HTR-8/SVneo (cell line): Measurements from ENCODE around the gene FEM1B.

Source experiments
- DNase-seq: peaks from one replicate; pipeline ENCODE4 v3.0.0; 2011; ENCODE audit warnings: low spot score, mixed read lengths; ENCODE audit not compliant: insufficient read length
- FAIRE-seq: peaks from 2 replicates; lab custom pipeline; 2011; peaks lifted over from hg19 to GRCh38; lab: Jason Lieb, UNC

Gene FEM1B

DNA sequence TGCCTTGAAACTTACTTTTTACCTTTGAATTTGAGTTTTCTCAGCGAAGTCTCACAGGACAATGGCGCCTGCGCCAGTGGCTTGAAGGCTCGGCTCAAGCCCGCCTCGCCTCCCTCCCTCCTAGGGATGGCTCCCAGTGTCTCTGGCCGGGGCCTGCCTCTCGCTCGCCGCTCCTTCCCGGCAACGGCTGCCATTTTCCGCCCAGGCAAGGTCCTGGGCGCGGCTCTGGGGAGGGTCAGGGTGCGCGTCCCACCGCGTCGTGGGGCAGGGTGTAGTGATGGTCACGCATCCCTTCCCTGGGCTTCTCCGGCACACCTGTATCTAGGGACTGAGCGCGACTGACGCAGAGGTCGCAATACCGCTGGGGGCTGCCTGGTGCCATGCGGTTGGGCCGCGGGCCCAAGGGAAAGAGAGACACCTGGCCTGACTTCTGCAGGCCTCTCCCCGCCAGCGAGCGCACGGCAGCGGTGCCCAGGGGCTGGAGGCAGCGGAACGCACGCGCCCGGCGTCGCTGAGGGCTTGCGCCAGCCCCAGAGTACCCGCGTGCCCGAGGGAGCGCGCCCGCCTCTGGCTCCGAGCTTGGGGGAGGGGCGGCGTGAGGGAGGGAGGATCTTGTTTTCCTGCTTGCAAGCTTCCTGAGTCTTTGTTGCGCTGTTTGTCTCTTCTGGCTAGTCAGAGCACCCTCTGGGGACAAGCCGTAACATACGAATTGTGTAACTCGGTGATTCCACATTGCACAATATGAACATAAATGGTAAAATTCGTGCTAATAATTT is 20.7 kb upstream of the FEM1B start:
- DNase-seq: peak; percentile 61
- FAIRE-seq: peak; percentile 95

DNA sequence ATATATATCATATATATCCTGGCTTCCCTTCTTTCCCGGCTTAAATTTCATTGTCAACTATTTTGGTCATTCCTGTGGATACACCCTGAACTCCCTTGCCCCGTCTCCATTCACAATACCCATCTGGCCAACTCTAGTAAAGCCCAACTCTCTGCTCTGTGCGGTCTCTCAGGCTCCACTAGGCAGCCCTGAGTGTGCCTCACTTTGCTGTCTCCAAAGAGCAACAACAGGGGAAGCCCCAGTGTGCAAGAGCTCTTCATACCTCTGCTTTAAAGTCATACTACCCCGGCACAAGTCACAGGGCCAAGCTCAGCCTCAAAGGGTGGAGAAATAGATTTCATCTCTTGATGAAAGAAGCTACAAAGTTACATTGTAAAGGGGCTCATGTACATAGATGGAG is 18.9 kb upstream of the FEM1B start:
- no peak for DNase-seq
- FAIRE-seq: no peak

DNA sequence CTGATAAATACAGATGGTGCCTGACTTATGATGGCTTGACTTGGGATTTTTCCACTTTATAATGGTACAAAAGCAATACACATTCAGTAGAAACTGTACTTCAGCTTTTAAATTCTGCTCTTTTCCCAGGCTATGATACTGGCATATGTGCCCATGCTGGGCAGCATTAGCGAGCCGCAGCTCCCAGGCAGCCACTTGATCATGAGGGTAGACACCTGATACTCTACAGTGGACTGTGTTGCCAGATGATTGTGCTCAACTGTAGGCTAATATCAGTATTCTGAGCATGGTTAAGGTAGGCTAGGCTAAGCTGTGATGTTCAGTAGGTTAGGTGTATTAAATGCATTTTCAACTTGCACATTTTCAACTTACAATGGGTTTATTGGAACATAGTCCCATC is 17.7 kb upstream of the FEM1B start:
- no peak for DNase-seq
- FAIRE-seq: peak; percentile 89

DNA sequence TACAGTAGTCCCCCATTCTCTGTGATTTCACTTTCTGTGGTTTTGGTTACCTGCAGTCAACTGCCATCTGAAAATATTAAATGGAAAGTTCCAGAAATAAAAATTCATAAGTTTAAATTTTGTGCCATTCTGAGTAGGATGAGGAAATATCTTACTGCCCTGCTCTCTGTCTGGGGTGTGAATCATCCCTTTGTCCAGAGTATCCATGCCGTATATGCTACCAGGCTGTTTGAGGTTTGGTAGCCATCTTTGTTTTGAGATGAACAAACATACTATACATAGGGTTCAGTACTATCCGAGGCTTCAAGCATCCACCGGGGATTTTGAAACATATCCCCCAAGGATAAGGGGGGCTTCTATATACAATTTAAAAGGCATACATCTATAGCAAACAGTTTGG is 16.3 kb upstream of the FEM1B start:
- no peak for FAIRE-seq
- DNase-seq: no peak

DNA sequence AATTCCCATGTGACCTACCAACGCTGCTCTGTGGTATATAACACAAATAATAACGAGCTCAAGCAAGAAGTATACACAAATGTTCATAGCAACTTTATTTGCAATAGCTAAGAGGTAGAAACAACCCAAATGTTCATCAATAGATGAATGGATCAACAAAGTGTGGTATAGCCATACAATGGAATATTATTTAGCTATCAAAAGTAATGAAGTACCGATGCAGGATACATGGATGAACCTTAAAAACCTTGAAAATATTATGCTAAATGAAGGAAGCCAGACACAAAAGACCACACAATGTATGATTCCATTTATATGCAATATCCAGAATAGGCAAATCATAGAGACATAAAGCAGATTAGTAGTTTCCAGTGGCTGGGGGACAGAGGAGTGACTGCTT is 15.6 kb upstream of the FEM1B start:
- FAIRE-seq: no peak
- DNase-seq: no peak

DNA sequence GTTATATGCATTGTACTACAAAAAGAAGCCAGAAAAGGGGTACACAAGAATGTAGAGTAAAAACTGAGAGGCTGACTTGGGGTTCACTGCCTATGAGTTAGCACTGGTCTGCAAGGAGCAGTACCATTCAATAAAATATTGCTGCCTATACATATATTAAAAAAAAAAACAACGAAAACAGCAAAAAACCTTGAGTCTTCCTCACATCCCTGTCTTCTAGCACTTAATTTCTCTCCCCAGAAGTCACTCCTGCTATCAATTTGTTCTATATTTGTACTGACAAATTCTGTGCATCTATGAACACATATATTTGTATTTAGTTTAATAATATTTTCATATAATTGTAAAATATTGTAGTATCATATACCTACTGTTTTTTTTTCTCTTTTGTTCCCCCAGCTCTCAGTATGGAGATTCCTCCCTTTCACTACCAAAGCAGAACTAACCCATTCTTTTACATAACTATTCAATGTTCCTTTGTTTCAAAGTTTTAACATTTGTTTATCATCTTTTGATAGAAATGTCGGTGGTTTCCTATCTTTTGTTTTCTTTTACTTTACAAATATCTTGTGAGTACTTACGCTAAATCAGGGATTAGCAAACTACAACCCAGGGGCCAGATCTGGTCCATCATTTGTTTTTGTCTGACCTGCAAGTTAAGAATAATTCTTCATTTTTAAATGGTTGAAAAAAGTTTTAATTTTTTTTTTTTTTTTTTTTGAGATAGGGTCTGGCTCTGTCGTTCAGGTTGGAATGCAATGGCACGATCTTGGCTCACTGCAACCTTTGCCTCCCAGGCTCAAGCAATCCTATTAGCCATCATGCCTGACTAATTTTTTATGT is 14.8 kb upstream of the FEM1B start:
- FAIRE-seq (no peak), DNase-seq (no peak)

DNA sequence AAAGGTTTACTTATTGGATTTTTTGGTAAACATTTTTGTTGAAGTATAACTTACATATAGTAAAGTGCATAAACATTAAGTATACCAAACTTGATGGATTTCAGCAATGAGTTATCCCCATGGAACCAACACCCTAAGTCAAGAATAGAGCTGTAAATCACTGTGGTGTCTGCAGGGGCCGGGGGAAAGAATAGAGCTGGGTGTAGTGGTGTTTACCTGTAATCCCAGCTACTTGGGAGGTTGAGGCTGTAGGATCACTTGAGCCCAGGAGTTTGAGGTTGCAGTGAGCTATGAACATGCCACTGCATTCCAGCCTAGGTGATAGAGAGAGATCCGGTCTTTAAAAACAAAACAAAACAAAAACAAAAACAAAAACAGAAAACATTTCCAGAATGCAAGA is 13.3 kb upstream of the FEM1B start:
- FAIRE-seq (peak; percentile 16), DNase-seq (no peak)

DNA sequence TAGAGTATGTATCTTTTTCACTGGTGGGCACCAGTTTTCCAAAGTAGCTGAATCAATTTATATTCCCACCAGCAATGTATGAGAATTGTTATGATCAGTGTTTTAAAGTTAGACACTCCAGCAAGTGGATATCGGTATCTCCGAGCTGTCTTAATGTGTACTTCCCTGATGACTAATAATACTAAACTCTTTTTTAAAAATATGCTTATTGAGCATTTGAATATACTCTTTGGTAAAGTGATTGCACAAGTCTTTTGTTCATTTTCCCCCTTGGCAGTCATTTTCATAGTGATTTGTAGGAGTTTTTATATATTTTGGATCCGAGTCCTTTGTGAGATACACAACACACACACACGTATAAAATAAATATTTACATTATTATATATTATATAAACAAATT is 12.5 kb upstream of the FEM1B start:
- no peak for FAIRE-seq
- DNase-seq: no peak

DNA sequence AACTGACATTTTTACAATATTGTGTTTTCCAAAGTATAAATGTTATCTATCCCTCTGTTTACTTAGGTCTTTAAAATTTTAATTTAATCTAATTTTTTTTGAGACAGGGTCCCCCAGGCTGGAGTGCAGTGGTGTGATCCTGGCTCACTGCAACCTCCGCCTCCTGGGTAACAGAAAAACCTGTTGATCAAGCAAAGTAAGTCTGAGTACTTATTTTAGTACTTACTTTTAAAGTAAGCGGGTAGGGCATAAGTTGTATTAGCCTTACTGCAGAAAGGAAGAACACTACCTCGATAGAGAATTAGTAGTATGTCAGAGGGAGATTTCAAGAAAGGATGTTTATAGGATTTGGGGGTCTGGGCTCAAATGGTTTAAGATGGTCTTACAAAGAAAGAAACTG is 11.9 kb upstream of the FEM1B start:
- FAIRE-seq (no peak), DNase-seq (no peak)

DNA sequence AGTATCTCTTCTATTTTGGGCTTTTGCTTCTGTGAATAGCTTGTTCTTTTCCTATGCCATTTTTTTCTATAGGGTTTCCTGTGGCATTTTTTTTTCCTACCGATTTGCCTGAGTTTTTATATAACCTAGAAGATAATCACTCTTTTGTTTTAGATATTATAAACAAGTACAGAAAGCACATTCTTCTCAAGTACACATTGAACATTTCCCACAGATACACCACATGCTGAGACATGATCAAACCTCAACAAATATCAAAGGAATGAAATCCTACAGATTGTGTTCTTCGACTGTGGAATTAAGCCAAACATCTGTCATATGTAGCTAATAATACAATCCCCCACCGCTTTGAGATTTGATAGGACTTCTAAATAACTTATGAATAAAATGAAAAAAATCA is 9.1 kb upstream of the FEM1B start:
- FAIRE-seq (no peak), DNase-seq (no peak)

DNA sequence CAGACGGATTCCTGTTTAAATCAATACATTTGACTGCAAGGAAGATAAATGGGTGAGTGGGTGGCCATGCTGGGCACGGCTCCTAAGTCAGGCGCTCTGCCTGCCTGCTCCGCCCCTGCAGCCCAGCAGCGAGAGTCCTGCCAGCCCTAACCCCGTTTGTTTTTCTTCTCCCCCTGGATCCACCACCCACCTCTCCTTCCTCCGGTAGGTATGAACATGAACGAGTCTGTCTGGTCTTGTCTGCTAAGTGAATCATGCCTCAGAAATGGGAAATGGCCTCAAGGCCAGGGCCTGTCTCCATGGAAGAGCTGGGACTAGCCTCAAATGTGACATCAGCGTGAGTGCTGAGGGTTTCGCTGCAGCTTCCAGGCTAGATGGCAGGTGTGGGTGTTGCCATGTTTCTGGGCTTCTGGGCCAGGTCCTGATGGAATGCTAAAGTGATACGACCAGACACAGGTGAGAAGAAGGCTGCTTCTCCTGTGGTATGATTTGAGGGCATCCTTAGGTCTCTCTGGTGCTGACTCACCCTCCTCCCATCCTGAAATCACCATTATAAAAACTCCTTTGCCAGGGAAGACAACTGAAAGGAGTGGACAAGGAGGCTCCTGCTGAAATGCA is 5.6 kb upstream of the FEM1B start:
- peak; percentile 86 for DNase-seq
- peak; percentile 99 for FAIRE-seq

DNA sequence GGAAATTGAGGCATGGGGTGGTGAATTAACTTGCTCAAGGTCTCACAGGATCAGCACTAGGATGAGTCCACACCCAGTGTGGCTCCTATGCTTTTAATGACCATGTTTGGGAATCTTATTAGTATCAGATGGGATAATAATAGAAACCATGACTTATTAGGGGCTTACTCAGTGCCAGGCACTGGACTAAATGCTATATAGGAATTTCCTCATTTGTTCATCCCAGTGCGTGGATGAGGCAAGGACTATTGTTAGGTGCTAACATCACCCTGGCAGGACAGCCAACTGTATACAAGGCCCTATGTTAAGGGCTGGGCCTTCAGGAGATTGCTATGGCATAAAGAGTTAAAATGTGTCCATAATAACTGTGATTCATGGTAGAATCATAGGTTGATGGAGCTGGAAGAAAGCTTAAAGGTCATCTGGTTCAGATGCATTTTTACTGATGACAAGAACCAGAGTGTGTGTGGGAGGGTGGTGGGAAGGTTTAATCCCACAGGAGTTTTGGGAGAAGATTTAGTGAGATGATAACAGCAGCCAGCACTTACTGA is 4.7 kb upstream of the FEM1B start:
- FAIRE-seq: peak; percentile 66
- no peak for DNase-seq

DNA sequence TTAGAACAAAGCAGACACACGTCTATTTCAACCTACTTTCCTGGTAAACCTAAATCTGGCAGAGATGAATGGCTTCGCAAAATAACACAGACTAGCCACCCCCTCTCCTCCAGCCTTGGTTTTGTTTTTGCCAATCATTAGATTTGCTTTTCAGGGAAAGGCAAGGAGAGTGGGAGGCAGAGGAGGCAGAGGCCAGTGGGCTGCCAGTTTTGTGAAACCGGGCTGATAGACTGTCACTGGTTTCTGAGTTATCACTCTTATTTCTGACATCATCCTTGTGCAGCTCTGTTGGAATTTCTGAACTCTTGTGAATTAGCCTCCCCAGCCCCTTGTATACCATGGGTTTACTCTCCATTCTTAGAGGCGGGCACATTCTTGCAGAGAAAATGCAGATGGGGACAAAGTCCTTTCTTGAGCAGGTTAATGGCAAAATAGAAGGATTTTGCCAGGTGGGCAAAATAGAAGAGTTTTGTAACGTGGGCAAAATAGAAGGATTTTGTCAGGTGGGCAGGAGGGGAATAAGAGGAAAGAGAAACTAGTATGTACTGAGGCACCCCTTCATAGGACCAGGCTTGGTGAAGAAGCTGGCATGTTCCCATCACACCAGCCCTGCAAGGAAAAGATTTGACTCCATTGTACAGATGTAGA is 3.2 kb upstream of the FEM1B start:
- no peak for DNase-seq
- FAIRE-seq: no peak

DNA sequence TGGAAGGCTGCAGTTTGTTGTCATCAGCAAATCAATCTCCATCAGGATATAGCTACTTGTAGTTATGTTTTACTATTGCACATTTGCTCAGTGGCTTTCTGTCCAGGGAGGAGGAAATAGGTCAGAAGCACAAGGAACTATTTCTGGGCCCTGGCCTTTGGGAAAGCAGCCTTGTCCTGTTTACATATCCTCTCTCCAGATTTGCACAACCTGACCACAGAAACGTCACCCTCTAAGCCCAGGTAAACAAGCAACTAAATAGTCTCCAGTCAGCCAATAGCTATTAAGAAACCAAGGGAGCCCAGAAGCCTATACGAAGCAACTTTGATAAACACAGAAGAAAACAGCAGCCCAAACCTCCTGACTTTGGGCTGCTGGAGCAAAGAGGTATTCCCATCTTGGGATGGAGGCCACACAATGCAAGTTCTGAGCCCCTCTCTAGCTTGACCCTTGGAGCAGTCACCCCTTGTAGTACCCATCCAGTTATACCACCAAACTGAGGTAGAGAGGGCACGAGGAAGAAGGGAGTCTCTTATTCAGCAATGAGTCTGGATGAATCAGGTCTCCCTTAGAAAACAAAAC is 2.3 kb upstream of the FEM1B start:
- DNase-seq (no peak), FAIRE-seq (no peak)

DNA sequence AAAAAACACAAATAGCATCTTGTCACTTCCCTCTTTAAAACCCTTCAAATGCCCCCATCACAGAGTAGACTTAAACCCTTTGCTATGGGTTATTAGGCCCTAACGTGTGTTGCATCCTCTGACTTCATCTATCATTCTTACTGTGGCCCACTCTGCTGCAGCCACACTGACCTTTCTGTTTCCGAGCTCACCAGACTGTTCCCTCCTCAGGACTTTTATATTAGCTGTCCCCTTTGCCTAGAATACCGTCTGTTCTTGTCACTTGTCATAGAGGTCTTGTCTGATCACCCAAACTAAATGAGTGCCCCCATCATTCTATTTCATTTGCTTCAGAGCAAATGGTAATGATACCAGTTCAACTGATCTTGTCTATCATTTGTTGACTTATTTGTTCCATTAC is 877 bp upstream of the FEM1B start:
- DNase-seq (no peak), FAIRE-seq (no peak)

DNA sequence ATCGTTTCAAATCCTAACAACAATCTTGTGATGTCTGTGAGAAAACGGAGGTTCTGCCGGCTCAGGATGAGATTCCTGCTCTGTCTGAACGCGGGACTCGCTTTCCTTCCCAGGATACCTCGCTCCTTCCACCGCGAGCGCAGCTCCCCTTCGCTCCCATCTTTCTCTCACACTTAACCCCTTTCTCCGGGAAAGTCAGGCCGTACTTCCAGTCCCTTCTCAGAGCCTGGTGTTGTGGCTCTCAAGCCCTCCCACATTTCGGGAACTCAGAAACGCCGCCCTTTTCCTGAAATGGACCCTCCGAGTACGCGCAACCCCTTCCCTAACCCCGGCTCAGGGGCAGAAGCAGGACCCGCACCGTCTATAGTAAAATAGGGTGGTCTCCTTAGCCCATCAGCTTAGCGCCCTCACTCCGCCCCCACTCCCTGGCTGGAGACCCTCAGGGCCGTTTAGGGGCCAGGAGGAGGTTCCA is 378 bp upstream of the FEM1B start:
- DNase-seq (peak; percentile 48), FAIRE-seq (no peak)

DNA sequence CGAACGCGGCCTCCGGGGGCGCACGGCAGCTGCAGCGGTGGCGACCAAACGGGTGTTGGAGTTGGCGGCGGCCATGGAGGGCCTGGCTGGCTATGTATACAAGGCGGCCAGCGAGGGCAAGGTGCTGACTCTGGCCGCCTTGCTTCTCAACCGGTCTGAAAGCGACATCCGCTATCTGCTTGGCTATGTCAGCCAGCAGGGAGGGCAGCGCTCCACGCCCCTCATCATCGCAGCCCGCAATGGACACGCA is 725 bp downstream of the FEM1B start:
- DNase-seq (no peak), FAIRE-seq (no peak)

DNA sequence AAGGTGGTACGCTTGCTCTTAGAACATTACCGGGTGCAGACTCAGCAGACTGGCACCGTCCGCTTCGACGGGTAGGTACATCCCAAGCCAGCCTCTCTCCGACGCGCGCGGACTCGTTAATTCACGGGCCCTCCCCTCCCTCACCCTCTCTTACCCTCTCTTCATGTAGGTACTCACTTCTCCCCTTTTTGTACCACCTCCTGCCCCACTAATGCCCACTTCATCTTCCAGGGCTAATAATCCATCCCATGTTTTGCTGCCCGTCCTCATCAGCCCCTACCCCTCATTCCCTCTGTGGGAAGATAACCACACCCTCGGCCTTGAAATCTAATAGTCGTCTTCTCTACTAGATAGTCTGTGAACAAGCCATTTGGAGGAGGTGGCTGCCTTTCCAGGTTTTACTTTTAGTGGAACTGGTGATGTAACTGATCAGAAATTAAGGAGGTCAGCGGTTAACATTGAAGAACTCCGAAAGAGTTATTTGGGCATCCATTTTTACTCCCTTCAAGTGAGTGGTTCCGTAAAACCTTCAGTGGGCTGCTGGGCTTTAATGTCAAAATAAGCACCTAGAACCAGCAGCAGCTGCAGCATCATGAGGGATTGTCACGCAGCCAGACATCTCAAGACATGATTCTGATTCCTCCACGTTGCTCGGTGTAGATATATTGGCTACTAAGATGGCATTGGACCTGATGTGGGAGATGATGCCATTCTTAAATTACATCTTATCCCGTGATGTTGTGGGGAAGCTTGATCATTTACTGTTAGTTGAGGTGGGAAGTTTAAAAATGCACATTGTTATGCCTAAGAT is 1.3 kb downstream of the FEM1B start:
- DNase-seq: no peak
- FAIRE-seq: peak; percentile 49
